Adrenal gland (tissue), 5 donors: ENCODE data around the gene INPP4A.

Experiments
- CTCF ChIP-seq, 6 experiments: fragments of 450-650 bp in 4 of 6; fragments of 200-600 bp in 2 of 6; sonication (generic) in 1 of 6; IDR thresholded peaks; 1 replicate in 5 of 6; 2 replicates in 1 of 6; pipeline versions ENCODE4 v1.5.1 to v1.8.0; 2016 to 2021; ENCODE audit warnings: antibody characterized with exemption in 6 of 6, mild to moderate bottlenecking in 2 of 6, moderate library complexity in 1 of 6
- POLR2A ChIP-seq, 2 donors: fragments of 450-650 bp; IDR thresholded peaks; one replicate each; pipeline ENCODE4 v1.6.1; 2017; ENCODE audit warnings: antibody characterized with exemption in 2 of 2, mild to moderate bottlenecking in 2 of 2, moderate library complexity in 1 of 2
- donor health status: DM: no; HTN: no; CAD: no.

DNA sequence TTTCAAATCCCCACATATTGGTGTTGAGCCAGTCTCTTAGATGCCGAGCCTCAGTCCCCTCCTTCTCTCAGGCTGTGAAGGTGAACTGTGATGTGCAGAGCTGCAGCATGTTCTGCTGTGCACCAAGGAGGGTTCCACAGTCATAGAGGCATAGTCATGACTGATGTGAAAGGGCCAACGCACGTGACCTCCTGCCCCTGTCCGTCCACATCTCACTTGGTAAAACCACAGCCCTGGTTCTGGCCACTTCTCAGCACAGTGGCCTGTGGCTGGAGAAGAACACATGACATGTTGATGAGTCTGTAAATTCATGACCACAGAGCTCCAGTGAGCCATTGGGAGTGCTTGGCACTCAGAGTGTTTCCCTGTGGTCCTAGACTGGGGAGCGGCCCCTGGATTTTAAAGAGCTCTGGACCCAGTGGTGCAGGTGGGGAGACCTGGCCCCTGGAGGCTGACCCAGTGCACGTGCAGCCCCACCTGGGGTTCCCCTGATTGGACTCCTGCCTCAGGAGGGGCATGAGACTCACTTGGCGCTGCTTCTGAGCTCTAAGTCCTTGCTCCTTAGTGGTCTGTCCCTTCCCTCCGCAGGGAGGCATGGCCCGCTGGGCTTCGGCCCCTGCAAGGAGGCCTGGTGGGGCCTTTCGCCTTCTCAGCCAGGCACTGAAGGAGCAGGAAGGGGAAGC lies 25.3 kb downstream of the INPP4A start:
- no peak for TF ChIP-seq CTCF (IDR thresholded peaks at IDR 0.05)
- TF ChIP-seq POLR2A (IDR thresholded peaks at IDR 0.05), result no peak
